CD14-positive monocyte (primary cell): ENCODE results near the gene BROX. TPM values are rescaled to one million over a fixed set of nuclear protein-coding genes. Genes with fewer than 3 reads are reported as not detected.

Experiments used
- DNase-seq, 3 donors: peaks; one replicate each; pipeline ENCODE4 v3.0.0-alpha.2; 2011 to 2022
- H2AFZ ChIP-seq: 2 replicates; pipeline ENCODE4 v1.6.0; 2012; ENCODE audit warnings: mild to moderate bottlenecking, low read depth, low read length, inconsistent platforms; ENCODE audit not compliant: insufficient read depth, poor library complexity, severe bottlenecking
- H3K27ac ChIP-seq, 2 donors: 1 replicate in 1 of 2; 2 replicates in 1 of 2; pipeline ENCODE4 v1.5.1; 2012 to 2013; ENCODE audit warnings: low read length in 2 of 2, control low read depth in 1 of 2, inconsistent platforms in 1 of 2, low read depth in 1 of 2, mild to moderate bottlenecking in 1 of 2
- H3K27me3 ChIP-seq, 2 donors: one replicate each; pipeline versions ENCODE4 v1.6.0 to v1.6.1; 2011 to 2013; ENCODE audit warnings: low read length in 2 of 2; ENCODE audit not compliant: control insufficient read depth in 2 of 2, insufficient read depth in 2 of 2
- H3K36me3 ChIP-seq, 2 donors: replicated peaks in 1 of 2; 1 replicate in 1 of 2; 2 replicates in 1 of 2; pipeline versions ENCODE4 v1.5.1 to v1.6.1; 2012 to 2013; ENCODE audit warnings: low read length in 2 of 2, control low read depth in 1 of 2, inconsistent platforms in 1 of 2, mild to moderate bottlenecking in 1 of 2; ENCODE audit not compliant: insufficient read depth in 2 of 2, control insufficient read depth in 1 of 2
- H3K4me1 ChIP-seq, 2 donors: 1 replicate in 1 of 2; 2 replicates in 1 of 2; pipeline versions ENCODE4 v1.5.1 to v1.6.1; 2012 to 2013; ENCODE audit warnings: low read length in 2 of 2, control low read depth in 1 of 2, inconsistent platforms in 1 of 2, mild to moderate bottlenecking in 1 of 2, moderate library complexity in 1 of 2; ENCODE audit not compliant: insufficient read depth in 2 of 2, control insufficient read depth in 1 of 2
- H3K4me2 ChIP-seq: replicated peaks from 2 replicates; pipeline ENCODE3; 2012; ENCODE audit warnings: low read length, moderate library complexity, mild to moderate bottlenecking; ENCODE audit not compliant: poor library complexity, severe bottlenecking; ENCODE audit errors: extremely low read depth
- H3K4me3 ChIP-seq, 3 experiments: fragments of 200-600 bp in 1 of 3; sonication (generic) in 1 of 3; replicated peaks in 1 of 3; 1 replicate in 2 of 3; 2 replicates in 1 of 3; pipeline ENCODE4 v1.5.1; 2011 to 2013; ENCODE audit warnings: low read length in 3 of 3, mild to moderate bottlenecking in 3 of 3, control low read depth in 2 of 3, low read depth in 2 of 3, inconsistent platforms in 1 of 3, moderate library complexity in 1 of 3
- H3K79me2 ChIP-seq: 2 replicates; pipeline ENCODE4 v1.6.0; 2012; ENCODE audit warnings: mild to moderate bottlenecking, control low read depth, inconsistent platforms, low read length, moderate library complexity; ENCODE audit not compliant: insufficient read depth
- H3K9ac ChIP-seq: 2 replicates; pipeline ENCODE4 v1.6.0; 2017; ENCODE audit warnings: low read length, mild to moderate bottlenecking; ENCODE audit not compliant: insufficient read depth, poor library complexity, severe bottlenecking
- H3K9me3 ChIP-seq, 2 donors: replicated peaks in 1 of 2; 1 replicate in 1 of 2; 2 replicates in 1 of 2; pipeline versions ENCODE4 v1.5.1 to v1.6.1; 2012 to 2013; ENCODE audit warnings: low read length in 2 of 2, control low read depth in 1 of 2; ENCODE audit not compliant: control insufficient read depth in 1 of 2, insufficient read depth in 1 of 2
- H4K20me1 ChIP-seq: 2 replicates; pipeline ENCODE4 v1.6.0; 2012; ENCODE audit warnings: mild to moderate bottlenecking, low read length, control low read depth, moderate library complexity; ENCODE audit not compliant: insufficient read depth
- H3K27ac Mint-ChIP-seq, 7 donors: one replicate each; pipeline ENCODE4 v1.8.0; 2020; ENCODE audit warnings: mild to moderate bottlenecking in 7 of 7, mixed read lengths in 7 of 7, moderate library complexity in 6 of 7, inconsistent platforms in 2 of 7
- H3K27me3 Mint-ChIP-seq, 3 donors: one replicate each; pipeline ENCODE4 v1.8.0; 2021 to 2022; ENCODE audit warnings: low read depth in 3 of 3, mild to moderate bottlenecking in 3 of 3, mixed read lengths in 3 of 3, moderate library complexity in 3 of 3, inconsistent platforms in 1 of 3
- H3K36me3 Mint-ChIP-seq, 2 donors: one replicate each; pipeline ENCODE4 v1.8.0; 2020; ENCODE audit warnings: mixed read lengths in 2 of 2, inconsistent platforms in 1 of 2, mild to moderate bottlenecking in 1 of 2
- H3K4me1 Mint-ChIP-seq: one replicate; pipeline ENCODE4 v1.8.0; 2020; ENCODE audit warnings: mild to moderate bottlenecking, mixed read lengths
- H3K4me3 Mint-ChIP-seq, 2 donors: one replicate each; pipeline ENCODE4 v1.8.0; 2020; ENCODE audit warnings: mild to moderate bottlenecking in 2 of 2, mixed read lengths in 2 of 2, moderate library complexity in 1 of 2
- H3K9me3 Mint-ChIP-seq, 7 donors: one replicate each; pipeline ENCODE4 v1.8.0; 2020 to 2022; ENCODE audit warnings: mixed read lengths in 7 of 7, mild to moderate bottlenecking in 6 of 7, moderate library complexity in 6 of 7, inconsistent platforms in 2 of 7
- WGBS: methylation state at CpG from one replicate; pipeline ENCODE4 v1.1.5; 2013; ENCODE audit warnings: missing lambda C conversion rate; ENCODE audit not compliant: insufficient coverage; 5-methylcytosine and 5-hydroxymethylcytosine counted together
- intact Hi-C, 2 donors: fragments of 100-400 bp; cut with micrococcal nuclease; formaldehyde crosslinking; loops; one replicate each; pipeline versions ENCODE4 v1.15.0 to v1.15.1; 2023
- polyA plus RNA-seq, 3 donors: library from polyadenylated mRNA; depleted of rRNA in 1 of 3; unstranded in 2 of 3; stranded (reverse) in 1 of 3; fragments of 300-500 nt in 2 of 3; fragments of >200 nt in 1 of 3; fragmentation: Illumina TruSeq in 2 of 3; gene quantifications; 1 replicate in 2 of 3; 2 replicates in 1 of 3; pipeline ENCODE4 v1.2.3, GENCODE V29; 2012 to 2021
- TF ChIP-seq, protein P1 (sequence below): fragments of 200-600 bp; IDR thresholded peaks from one replicate; pipeline ENCODE4 v1.8.0; 2022; ENCODE audit warnings: antibody characterized with exemption, mild to moderate bottlenecking

The BROX gene
- polyA plus RNA-seq, 3 donors: 9.0 to 35.4 (median 26.2) TPM

DNA sequence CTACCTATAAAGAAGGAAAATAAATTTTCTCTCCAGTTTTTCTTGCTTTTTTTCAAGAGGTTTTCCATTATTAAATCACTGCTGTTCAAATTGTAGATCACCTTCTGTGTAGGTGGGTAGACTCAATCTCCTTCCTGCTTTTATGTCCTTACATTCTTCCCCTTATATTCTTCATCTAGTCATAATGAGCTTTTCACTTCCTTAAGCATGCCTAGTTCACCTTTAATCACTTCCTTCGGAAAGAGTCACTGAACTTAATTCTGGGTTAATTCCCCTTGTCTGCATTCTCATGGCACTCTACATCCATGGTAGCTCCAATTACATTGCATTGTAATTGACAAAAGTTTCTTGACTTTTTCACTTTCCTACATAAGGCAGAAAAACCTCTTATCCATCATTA lies 18.5 kb downstream of the BROX start:
- H3K9me3 ChIP-seq: no peaks in the 10 kb centered on the region
- peaks cover 95 to 97% of the 10 kb centered on the region in 2 donors for H3K36me3 ChIP-seq
- H3K4me2 ChIP-seq: no peak overlapping the region
- Mint-ChIP-seq H3K27me3 (no peaks in the 10 kb centered on the region), H3K9me3 (no peaks in the 10 kb centered on the region), H3K4me1 (peaks cover 16% of the 10 kb centered on the region), H3K4me3 (no peak overlapping the region), H3K27ac (no peak overlapping the region), H3K36me3 (peaks cover 83 to 93% of the 10 kb centered on the region in 2 donors)
- no peak overlapping the region for H3K9ac ChIP-seq
- WGBS: 100% methylated on average over 1 of the region's 1 CpG
- peaks cover 38% of the 10 kb centered on the region for H4K20me1 ChIP-seq
- no peak for DNase-seq
- H3K27ac ChIP-seq: no peak overlapping the region
- H3K4me3 ChIP-seq: no peak overlapping the region
- H3K4me1 ChIP-seq: peaks cover 0 to 2% of the 10 kb centered on the region in 2 donors
- TF ChIP-seq, protein P1, sequence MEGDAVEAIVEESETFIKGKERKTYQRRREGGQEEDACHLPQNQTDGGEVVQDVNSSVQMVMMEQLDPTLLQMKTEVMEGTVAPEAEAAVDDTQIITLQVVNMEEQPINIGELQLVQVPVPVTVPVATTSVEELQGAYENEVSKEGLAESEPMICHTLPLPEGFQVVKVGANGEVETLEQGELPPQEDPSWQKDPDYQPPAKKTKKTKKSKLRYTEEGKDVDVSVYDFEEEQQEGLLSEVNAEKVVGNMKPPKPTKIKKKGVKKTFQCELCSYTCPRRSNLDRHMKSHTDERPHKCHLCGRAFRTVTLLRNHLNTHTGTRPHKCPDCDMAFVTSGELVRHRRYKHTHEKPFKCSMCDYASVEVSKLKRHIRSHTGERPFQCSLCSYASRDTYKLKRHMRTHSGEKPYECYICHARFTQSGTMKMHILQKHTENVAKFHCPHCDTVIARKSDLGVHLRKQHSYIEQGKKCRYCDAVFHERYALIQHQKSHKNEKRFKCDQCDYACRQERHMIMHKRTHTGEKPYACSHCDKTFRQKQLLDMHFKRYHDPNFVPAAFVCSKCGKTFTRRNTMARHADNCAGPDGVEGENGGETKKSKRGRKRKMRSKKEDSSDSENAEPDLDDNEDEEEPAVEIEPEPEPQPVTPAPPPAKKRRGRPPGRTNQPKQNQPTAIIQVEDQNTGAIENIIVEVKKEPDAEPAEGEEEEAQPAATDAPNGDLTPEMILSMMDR: no peak
- no peaks in the 10 kb centered on the region for H3K79me2 ChIP-seq
- intact Hi-C loops: loop anchor here in 1 of 2 donors (10.0 kb wide), 1 partner anchor 354 kb away; no protein-coding TSS in a partner anchor
- no peak overlapping the region for H2AFZ ChIP-seq
- no peaks in the 10 kb centered on the region for H3K27me3 ChIP-seq

DNA sequence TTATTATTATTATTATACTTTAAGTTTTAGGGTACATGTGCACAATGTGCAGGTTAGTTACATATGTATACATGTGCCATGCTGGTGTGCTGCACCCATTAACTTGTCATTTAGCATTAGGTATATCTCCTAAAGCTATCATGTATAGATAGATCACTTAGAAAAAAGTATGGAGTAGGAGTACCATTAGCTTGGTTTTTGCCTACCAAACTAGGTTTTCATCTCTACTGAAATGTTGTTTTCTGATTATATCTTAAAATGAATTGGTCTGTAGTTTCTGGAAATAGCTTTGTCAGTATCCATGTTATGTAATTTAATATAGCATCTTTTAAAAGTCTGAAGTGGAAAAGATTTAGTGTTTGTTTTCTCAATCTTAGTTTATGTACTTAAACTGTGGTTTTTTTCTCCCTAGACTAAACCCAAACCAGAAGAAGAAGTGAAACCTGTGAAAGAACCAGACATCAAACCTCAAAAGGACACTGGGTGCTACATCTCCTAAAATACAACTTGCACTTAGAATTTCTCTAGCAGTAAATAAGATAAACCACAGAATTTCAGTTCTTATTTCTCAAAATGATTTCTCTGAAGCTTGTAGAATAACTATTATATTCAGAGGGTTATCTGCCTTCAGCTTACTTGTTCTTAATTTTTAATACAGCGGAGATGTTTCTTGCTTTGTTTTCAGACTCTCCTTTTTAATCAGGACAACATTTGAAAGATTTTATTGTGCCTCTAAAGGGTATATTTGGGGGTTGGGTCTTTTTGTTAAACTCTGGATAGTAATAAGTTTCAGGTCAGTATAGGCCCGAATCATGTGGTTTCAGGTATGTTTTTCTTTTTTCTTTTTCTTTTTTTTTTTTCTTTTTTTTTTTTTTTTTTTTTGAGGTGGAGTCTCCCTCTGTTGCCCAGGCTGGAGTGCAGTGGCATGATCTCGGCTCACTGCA lies 20.1 kb downstream of the BROX start:
- Histone ChIP-seq H3K4me1 (peaks cover 0 to 2% of the 10 kb centered on the region in 2 donors), H3K4me2 (no peak overlapping the region), H3K9me3 (no peaks in the 10 kb centered on the region), H3K36me3 (peaks cover 85 to 96% of the 10 kb centered on the region in 2 donors), H2AFZ (no peak overlapping the region), H3K27ac (peak overlapping the region in 1 of 2 donors; percentile 25), H3K79me2 (no peaks in the 10 kb centered on the region), H3K27me3 (no peaks in the 10 kb centered on the region), H3K9ac (no peak overlapping the region), H4K20me1 (peaks cover 31% of the 10 kb centered on the region), H3K4me3 (no peak overlapping the region)
- Mint-ChIP-seq H3K4me1 (peaks cover 16% of the 10 kb centered on the region), H3K36me3 (peaks cover 73 to 84% of the 10 kb centered on the region in 2 donors), H3K9me3 (no peaks in the 10 kb centered on the region), H3K4me3 (no peak overlapping the region), H3K27ac (peak overlapping the region in 3 of 7 donors; percentile 28 to 42 (median 39)), H3K27me3 (no peaks in the 10 kb centered on the region)
- WGBS: no CpG with 5 or more reads among the region's 3 CpGs
- TF ChIP-seq, protein P1: no peak
- intact Hi-C loops: loop anchor here in 1 of 2 donors (10.0 kb wide), 1 partner anchor 352 kb away; no protein-coding TSS in a partner anchor
- peak in 1 of 3 donors; percentile 5 for DNase-seq
